HG03064 (cell line): Measurements from ENCODE around the gene EGFLAM.

Source experiments
- ATAC-seq: cut with Tn5 transposase; IDR thresholded peaks from one replicate; pipeline ENCODE4 v1.9.1; 2021; ENCODE audit warnings: low read depth; ENCODE audit not compliant: unreplicated experiment

The EGFLAM gene

GRCh38 chr5:38258319-38259061, at the start of gene EGFLAM:
Gene EGFLAM (plus strand): TSS chr5:38258559. CDS start chr5:38258755, 196 bp downstream.
- no peak for ATAC-seq

DNA sequence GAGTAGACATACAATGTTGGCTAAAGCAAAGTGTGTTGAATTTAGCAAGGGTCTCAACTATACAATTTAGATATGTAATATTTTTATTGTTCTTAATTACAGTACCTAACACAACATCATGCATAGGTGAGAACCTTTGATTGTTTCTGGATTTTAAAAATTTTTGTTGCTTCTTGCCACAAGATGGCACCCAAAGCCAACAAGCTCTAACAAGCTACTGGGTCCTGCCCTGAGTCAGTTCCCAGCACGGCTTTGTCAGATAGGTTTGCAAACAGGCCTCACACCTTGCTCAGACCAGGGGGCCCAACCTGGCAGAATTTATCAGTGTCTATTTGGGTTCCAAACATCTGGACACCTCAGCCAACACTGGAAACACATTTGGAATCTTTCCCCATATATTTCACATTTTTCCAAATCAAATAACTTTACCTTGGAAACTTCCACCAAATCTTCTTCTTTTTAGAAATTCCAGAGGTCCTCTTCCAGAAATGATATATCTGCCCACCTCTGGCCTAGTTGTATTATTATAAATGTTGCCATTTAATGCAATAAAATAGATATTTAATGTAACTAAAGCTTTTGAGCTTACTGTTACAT, 49.5 kb upstream of the EGFLAM start:
- ATAC-seq = no peak

- no peak for ATAC-seq
Measured at GRCh38 chr5:38210676-38211353, 47.5 kb upstream of the EGFLAM start.

DNA sequence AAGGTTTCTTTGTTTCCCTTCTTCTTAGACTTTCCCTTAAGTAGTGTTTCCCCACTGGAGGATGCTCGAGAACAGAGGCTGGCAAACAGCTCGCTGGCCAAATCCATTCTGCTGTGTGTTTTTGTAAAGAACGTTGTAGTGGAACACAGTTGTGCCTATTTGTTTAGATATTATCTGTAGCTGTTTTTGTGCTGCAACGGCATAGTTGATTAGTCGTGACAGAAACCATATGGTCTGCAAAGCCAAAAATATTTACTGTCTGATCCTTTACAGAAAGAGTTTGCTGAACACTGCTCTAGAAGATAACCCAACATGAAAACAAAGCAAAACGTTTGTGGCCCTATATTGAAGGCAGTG, 47.0 kb upstream of the EGFLAM start:
- ATAC-seq = no peak

- no peak for ATAC-seq
Measured at GRCh38 chr5:38212307-38212706, 46.1 kb upstream of the EGFLAM start.

GRCh38 chr5:38226091-38226490, 32.3 kb upstream of the EGFLAM start:
- no peak for ATAC-seq

GRCh38 chr5:38228914-38229313, 29.4 kb upstream of the EGFLAM start:
- ATAC-seq = no peak

GRCh38 chr5:38234737-38235136, 23.6 kb upstream of the EGFLAM start:
- no peak for ATAC-seq

DNA sequence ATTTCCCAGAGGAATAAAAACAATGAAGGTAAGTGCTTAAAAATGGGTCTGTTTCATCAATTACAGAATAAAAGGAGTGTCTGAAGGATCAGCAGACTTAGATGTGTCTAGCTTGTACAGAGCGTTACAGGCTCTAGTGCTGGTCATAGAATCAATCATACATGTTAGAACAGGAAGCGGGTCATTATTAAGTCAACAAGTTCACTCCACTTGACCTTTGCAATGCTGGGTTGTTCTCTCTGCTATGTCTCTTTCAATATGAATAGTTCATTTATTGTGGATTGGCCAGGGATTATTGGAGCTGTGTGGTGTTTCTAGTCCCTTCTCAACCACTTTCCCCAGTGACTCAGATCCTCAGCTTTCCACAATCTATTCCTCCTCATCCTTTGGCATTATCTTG, 20.7 kb upstream of the EGFLAM start:
- ATAC-seq = no peak

GRCh38 chr5:38240212-38240611, 18.1 kb upstream of the EGFLAM start:
- ATAC-seq = no peak

GRCh38 chr5:38241655-38242054, 16.7 kb upstream of the EGFLAM start:
- no peak for ATAC-seq

DNA sequence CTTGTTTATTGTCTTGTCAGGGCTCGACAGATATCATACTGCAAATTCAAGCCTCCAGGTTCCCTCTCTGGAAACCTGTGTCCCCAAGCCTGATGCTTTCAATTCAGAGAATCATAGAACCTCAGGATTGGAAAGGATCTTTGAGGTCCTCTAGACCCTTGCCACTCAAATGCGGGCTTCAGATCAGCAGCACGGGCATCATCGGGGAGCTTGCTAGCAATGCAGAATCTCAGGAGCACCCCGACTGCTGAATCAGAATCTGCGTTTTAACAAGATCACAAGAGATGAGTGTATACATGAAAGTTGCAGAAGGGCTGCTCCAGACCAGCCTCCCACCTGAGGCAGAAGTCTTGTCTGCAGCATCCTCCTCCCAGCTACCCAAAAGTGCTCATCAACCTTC, 13.1 kb upstream of the EGFLAM start:
- no peak for ATAC-seq

- ATAC-seq = no peak
Measured at GRCh38 chr5:38249301-38249700, 9.1 kb upstream of the EGFLAM start.

- no peak for ATAC-seq
Measured at GRCh38 chr5:38249812-38250211, 8.5 kb upstream of the EGFLAM start.

DNA sequence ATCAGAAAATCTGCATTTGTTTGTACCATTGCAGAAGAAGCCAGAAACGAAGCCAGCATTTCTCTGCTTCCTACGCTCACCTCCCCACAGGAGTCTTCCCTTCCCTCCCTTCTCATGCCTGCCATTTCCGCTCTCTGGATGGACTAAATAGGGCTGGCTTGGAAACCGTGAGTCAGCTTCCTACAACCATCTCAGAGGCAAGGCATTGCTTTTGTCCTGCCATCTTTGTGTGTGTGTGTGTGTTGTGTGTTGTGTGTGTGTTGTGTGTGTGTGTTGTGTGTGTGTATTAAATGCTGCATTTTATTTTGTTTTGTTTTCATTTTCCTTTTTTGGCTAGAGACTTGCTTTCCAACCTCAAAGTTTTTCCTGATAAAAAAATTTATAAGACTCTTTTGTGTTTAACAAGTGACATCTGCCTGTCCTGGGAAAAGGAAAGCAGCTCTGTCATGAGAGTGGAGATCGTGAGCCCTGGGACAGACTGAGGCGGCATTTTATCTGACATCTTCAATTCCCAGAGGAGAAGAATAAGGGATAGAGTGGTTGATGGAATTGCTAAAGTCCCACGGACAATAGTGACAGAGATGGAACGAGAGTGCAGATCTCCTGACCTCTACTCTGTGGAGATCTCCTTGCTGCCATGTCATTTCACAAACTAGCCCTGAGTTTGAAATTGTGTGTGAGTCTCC, 7.5 kb upstream of the EGFLAM start:
- ATAC-seq = no peak

DNA sequence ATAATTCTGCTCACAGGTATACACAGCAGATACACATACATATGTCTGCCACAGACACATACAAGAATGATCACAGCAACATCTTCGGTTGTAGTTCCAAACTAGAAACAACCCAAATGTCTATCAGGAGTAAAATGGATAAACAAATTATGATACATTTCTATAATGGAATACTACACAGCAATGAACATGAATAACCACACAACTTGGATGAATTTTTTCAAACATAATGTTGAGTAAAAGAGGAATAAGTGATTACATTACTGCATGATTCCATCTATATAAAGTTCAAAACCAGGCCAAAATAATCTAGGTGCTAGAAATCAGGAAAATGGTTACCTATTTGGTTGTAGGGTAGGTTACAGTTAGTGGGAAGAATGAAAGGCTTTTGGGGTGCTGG, 4.6 kb upstream of the EGFLAM start:
- no peak for ATAC-seq

DNA sequence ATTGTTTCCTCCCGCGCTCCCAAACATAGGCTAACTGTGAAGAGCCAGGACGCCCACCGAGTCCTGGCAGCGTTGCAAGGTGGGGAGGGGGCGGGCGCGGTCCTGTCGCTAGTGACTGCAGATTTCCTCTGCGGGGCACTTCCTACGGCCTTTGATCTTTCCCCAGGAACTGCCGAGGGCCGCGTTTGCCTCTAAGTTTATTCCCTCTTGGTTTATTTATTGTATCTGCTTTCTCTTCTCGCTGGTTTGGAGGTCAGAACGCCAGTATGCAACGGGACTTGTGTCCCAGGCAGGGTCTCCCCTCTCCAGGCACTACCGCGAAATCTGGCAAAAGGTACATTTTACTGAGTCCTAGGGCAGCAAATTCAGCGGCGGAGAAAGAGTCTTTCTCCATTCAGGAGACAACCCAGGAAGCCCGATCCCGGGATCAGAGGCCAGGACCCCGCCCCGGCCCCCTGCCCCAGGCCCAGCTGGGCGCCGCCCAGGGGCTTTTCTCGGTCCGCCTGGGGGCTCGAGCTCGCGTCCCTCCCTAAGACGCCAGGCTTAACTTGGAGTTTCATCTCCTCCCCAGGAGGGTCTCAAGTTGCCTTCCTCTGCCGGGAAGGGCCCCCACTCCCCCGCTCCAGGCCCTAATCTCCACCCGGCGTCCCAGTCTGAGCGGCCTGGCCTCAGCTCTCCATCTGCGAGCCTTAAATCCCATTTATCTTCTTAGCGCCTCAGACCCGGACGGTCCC, 884 bp upstream of the EGFLAM start:
- ATAC-seq = no peak

DNA sequence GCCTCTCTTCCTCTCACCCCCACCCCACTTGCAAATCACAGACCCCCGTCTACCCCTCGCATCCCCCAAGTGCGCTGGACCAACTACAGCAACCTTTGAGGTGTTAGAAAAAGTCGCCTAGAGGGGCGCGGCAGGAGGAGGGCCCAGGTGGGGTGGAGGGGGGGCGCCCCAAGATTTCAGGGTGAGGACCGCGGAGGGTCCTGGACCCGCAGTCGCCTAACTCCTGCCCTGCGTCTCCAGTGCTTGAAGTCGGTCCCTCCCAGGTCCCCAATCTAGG, 379 bp upstream of the EGFLAM start:
- ATAC-seq = no peak

GRCh38 chr5:38259062-38259808, 876 bp downstream of the EGFLAM start:
- no peak for ATAC-seq

GRCh38 chr5:38259809-38260160, 1.4 kb downstream of the EGFLAM start:
- ATAC-seq = no peak
